Calu3 (cell line): ENCODE measurements around the gene CSPG4. TPM values are rescaled to one million over a fixed set of nuclear protein-coding genes. Genes with fewer than 3 reads are reported as not detected.

Experiments
- BruUV-seq: library from RNA; stranded (reverse); fragments of 400-500 nt; replicated peaks from 2 replicates; lab custom pipeline; 2021; lab: Mats Ljungman, UMichigan
- CTCF ChIA-PET: fragments of 300-600 bp; sonication (Branson Sonifier 250); formaldehyde crosslinking; loops from one replicate; lab custom pipeline; 2022; ENCODE audit warnings: antibody characterized with exemption; lab: Charles Lee
- DNase-seq: peaks from one replicate; pipeline ENCODE4 v3.0.0; 2022
- H3K27ac Mint-ChIP-seq: one replicate; pipeline ENCODE4 v1.8.0; 2022; ENCODE audit warnings: mixed read lengths; ENCODE audit not compliant: unreplicated experiment
- H3K27me3 Mint-ChIP-seq: one replicate; pipeline ENCODE4 v1.8.0; 2022; ENCODE audit warnings: mixed read lengths; ENCODE audit not compliant: unreplicated experiment
- H3K36me3 Mint-ChIP-seq: one replicate; pipeline ENCODE4 v1.8.0; 2022; ENCODE audit warnings: mild to moderate bottlenecking, moderate library complexity, mixed read lengths; ENCODE audit not compliant: insufficient read depth, unreplicated experiment
- H3K4me1 Mint-ChIP-seq: one replicate; pipeline ENCODE4 v1.8.0; 2022; ENCODE audit warnings: mild to moderate bottlenecking, low read depth, mixed read lengths; ENCODE audit not compliant: unreplicated experiment
- H3K4me3 Mint-ChIP-seq: one replicate; pipeline ENCODE4 v1.8.0; 2022; ENCODE audit warnings: mild to moderate bottlenecking, low read depth, moderate library complexity, mixed read lengths; ENCODE audit not compliant: unreplicated experiment
- H3K9me3 Mint-ChIP-seq: one replicate; pipeline ENCODE4 v1.8.0; 2022; ENCODE audit warnings: low read depth, mixed read lengths; ENCODE audit not compliant: unreplicated experiment
- CTCF ChIP-seq: fragments of 200-600 bp; IDR thresholded peaks from one replicate; pipeline ENCODE4 v1.8.0; 2022; ENCODE audit warnings: antibody characterized with exemption; ENCODE audit not compliant: unreplicated experiment
- intact Hi-C: fragments of 100-400 bp; cut with micrococcal nuclease; formaldehyde crosslinking; loops from one replicate; pipeline ENCODE4 v1.10.0; 2022; ENCODE audit not compliant: unreplicated experiment
- total RNA-seq: library from RNA; stranded (reverse); gene quantifications from 2 replicates; pipeline ENCODE4 v1.2.3, GENCODE V29; 2022

The CSPG4 gene
- total RNA-seq, 1 experiment from 2014 or later = not detected

- no peak for TF ChIP-seq CTCF
- no TSS peak for BruUV-seq
- DNase-seq = no peak
- Mint-ChIP-seq H3K4me1 (peaks cover 44% of the 10 kb centered on the region), H3K36me3 (peaks cover 26% of the 10 kb centered on the region), H3K9me3 (no peaks in the 10 kb centered on the region), H3K27me3 (no peaks in the 10 kb centered on the region), H3K27ac (no peak overlapping the region), H3K4me3 (no peak overlapping the region)
- intact Hi-C loops = no loop called here
- CTCF ChIA-PET = no interaction called here
Observed at GRCh38 chr15:75656813-75657212, 55.8 kb downstream of the CSPG4 start.

GRCh38 chr15:75656331-75656730 is 56.3 kb downstream of the CSPG4 start:
- DNase-seq = no peak
- Mint-ChIP-seq H3K27ac (no peak overlapping the region), H3K4me3 (no peak overlapping the region), H3K27me3 (no peaks in the 10 kb centered on the region), H3K36me3 (peaks cover 29% of the 10 kb centered on the region), H3K4me1 (peaks cover 44% of the 10 kb centered on the region), H3K9me3 (no peaks in the 10 kb centered on the region)
- CTCF ChIA-PET = no interaction called here
- TF ChIP-seq CTCF = no peak
- intact Hi-C loops = no loop called here
- no TSS peak for BruUV-seq

GRCh38 chr15:75655931-75656330 is 56.7 kb downstream of the CSPG4 start:
- Mint-ChIP-seq H3K27me3 (no peaks in the 10 kb centered on the region), H3K4me3 (no peak overlapping the region), H3K9me3 (no peaks in the 10 kb centered on the region), H3K36me3 (peaks cover 29% of the 10 kb centered on the region), H3K4me1 (peaks cover 44% of the 10 kb centered on the region), H3K27ac (no peak overlapping the region)
- TF ChIP-seq CTCF = no peak
- CTCF ChIA-PET = no interaction called here
- no peak for DNase-seq
- intact Hi-C loops = no loop called here
- BruUV-seq = no TSS peak

GRCh38 chr15:75654201-75654907 is 58.3 kb downstream of the CSPG4 start:
- no peaks in the 10 kb centered on the region for H3K27me3 Mint-ChIP-seq
- BruUV-seq = no TSS peak
- DNase-seq = no peak
- CTCF ChIA-PET = interaction anchor here (1.0 kb wide), 1 partner anchor 13 kb away, joined by 4 read pairs; no protein-coding TSS in a partner anchor
- intact Hi-C loops = no loop called here
- H3K9me3 Mint-ChIP-seq = no peaks in the 10 kb centered on the region
- TF ChIP-seq CTCF = no peak
- H3K4me3 Mint-ChIP-seq = no peak overlapping the region
- peaks cover 48% of the 10 kb centered on the region for H3K4me1 Mint-ChIP-seq
- no peak overlapping the region for H3K27ac Mint-ChIP-seq
- peaks cover 40% of the 10 kb centered on the region for H3K36me3 Mint-ChIP-seq
